ENCODE measurements around the gene NDUFV1.

Gene NDUFV1

GRCh38 chr11:67610302-67610868 is 3.6 kb downstream of the NDUFV1 start:
- TF ChIP-seq EZH2 (IDR thresholded peaks at IDR 0.05; ENCODE audit: borderline replicate concordance, low read depth, low read length, severe bottlenecking) (no peak), CTCF (IDR thresholded peaks at IDR 0.05; ENCODE audit: borderline replicate concordance, extremely low read depth, low read length, poor library complexity, severe bottlenecking) (no peak)
- DNase-seq (no peak), ATAC-seq (ENCODE audit: insufficient read depth, low read depth) (no peak)
- no peak overlapping the region for H3K9ac ChIP-seq (ENCODE audit: low read depth, low read length)
- no peak overlapping the region for H3K4me2 ChIP-seq (ENCODE audit: insufficient read depth, low read length)
- no peaks in the 10 kb centered on the region for H3K27me3 ChIP-seq (ENCODE audit: insufficient read depth, low read length, poor library complexity)
- H3K4me1 ChIP-seq (ENCODE audit: insufficient read depth, low read length): peaks cover 62% of the 10 kb centered on the region
- peaks cover 58% of the 10 kb centered on the region for H3K36me3 ChIP-seq (ENCODE audit: insufficient read depth, low read length)
- no peaks in the 10 kb centered on the region for H3K9me3 ChIP-seq (ENCODE audit: insufficient read depth, low read length, severe bottlenecking)
- H3K79me2 ChIP-seq (ENCODE audit: insufficient read depth, low read length): peaks cover 21% of the 10 kb centered on the region
- H3K4me3 ChIP-seq (ENCODE audit: low read depth in 1 of 2, low read length in 2 of 2): no peak overlapping the region
- no peak overlapping the region for H3K27ac ChIP-seq (ENCODE audit: low read length)
- no peak overlapping the region for H2AFZ ChIP-seq (ENCODE audit: low read depth, low read length)
- peaks cover 4% of the 10 kb centered on the region; the same call in 1 of the 2 replicates for H4K20me1 ChIP-seq (ENCODE audit: insufficient read depth, low read length)

GRCh38 chr11:67611165-67611564 is 4.4 kb downstream of the NDUFV1 start:
- TF ChIP-seq EZH2 (IDR thresholded peaks at IDR 0.05; ENCODE audit: borderline replicate concordance, low read depth, low read length, severe bottlenecking) (no peak), CTCF (IDR thresholded peaks at IDR 0.05; ENCODE audit: borderline replicate concordance, extremely low read depth, low read length, poor library complexity, severe bottlenecking) (no peak)
- Histone ChIP-seq H3K27me3 (ENCODE audit: insufficient read depth, low read length, poor library complexity) (no peaks in the 10 kb centered on the region), H3K4me1 (ENCODE audit: insufficient read depth, low read length) (peaks cover 58% of the 10 kb centered on the region), H3K4me2 (ENCODE audit: insufficient read depth, low read length) (no peak overlapping the region), H3K9me3 (ENCODE audit: insufficient read depth, low read length, severe bottlenecking) (no peaks in the 10 kb centered on the region), H3K79me2 (ENCODE audit: insufficient read depth, low read length) (peaks cover 21% of the 10 kb centered on the region), H2AFZ (ENCODE audit: low read depth, low read length) (no peak overlapping the region), H3K9ac (ENCODE audit: low read depth, low read length) (no peak overlapping the region), H3K27ac (ENCODE audit: low read length) (no peak overlapping the region), H4K20me1 (ENCODE audit: insufficient read depth, low read length) (peaks cover 4% of the 10 kb centered on the region; the same call in 1 of the 2 replicates), H3K4me3 (ENCODE audit: low read depth in 1 of 2, low read length in 2 of 2) (no peak overlapping the region), H3K36me3 (ENCODE audit: insufficient read depth, low read length) (peaks cover 58% of the 10 kb centered on the region)
- DNase-seq (no peak), ATAC-seq (ENCODE audit: insufficient read depth, low read depth) (no peak)

- H3K9ac ChIP-seq (ENCODE audit: low read depth, low read length): no peak overlapping the region
- peaks cover 56% of the 10 kb centered on the region for H3K36me3 ChIP-seq (ENCODE audit: insufficient read depth, low read length)
- no peak overlapping the region for H3K27ac ChIP-seq (ENCODE audit: low read length)
- no peak for ATAC-seq (ENCODE audit: insufficient read depth, low read depth)
- no peak for TF ChIP-seq CTCF (IDR thresholded peaks at IDR 0.05; ENCODE audit: borderline replicate concordance, extremely low read depth, low read length, poor library complexity, severe bottlenecking)
- no peak for TF ChIP-seq EZH2 (IDR thresholded peaks at IDR 0.05; ENCODE audit: borderline replicate concordance, low read depth, low read length, severe bottlenecking)
- H3K4me1 ChIP-seq (ENCODE audit: insufficient read depth, low read length): peaks cover 55% of the 10 kb centered on the region
- no peak for DNase-seq
- H3K4me3 ChIP-seq (ENCODE audit: low read depth in 1 of 2, low read length in 2 of 2): no peak overlapping the region
- peaks cover 4% of the 10 kb centered on the region; the same call in 1 of the 2 replicates for H4K20me1 ChIP-seq (ENCODE audit: insufficient read depth, low read length)
- H3K4me2 ChIP-seq (ENCODE audit: insufficient read depth, low read length): no peak overlapping the region
- peaks cover 19% of the 10 kb centered on the region for H3K79me2 ChIP-seq (ENCODE audit: insufficient read depth, low read length)
- no peaks in the 10 kb centered on the region for H3K9me3 ChIP-seq (ENCODE audit: insufficient read depth, low read length, severe bottlenecking)
- no peaks in the 10 kb centered on the region for H3K27me3 ChIP-seq (ENCODE audit: insufficient read depth, low read length, poor library complexity)
- H2AFZ ChIP-seq (ENCODE audit: low read depth, low read length): no peak overlapping the region
Measured at GRCh38 chr11:67611704-67612587, 5.2 kb downstream of the NDUFV1 start.

All from DND-41 (cell line).